NT2/D1 (cell line): Measurements from ENCODE around the gene DPH3.
A peak's percentile ranks its signal among the peaks of the same experiment; 100 is the strongest.
"Not testable (repeated sequence)": the region's sequence is repeated elsewhere in the genome, so short reads cannot be mapped to it uniquely, and the experiment has no call there.

Source experiments
- DNase-seq: peaks from one replicate; pipeline ENCODE4 v3.0.0-alpha.2; 2011; ENCODE audit warnings: low read depth, low spot score
- H3K27me3 ChIP-seq: 2 replicates; pipeline ENCODE4 v1.6.0; 2011; ENCODE audit warnings: mild to moderate bottlenecking; ENCODE audit not compliant: insufficient read length, insufficient read depth
- H3K36me3 ChIP-seq: 2 replicates; pipeline ENCODE4 v1.6.1; 2011; ENCODE audit warnings: mild to moderate bottlenecking, low read length, mixed read lengths; ENCODE audit not compliant: insufficient read depth, insufficient read length
- H3K4me1 ChIP-seq: 2 replicates; pipeline ENCODE4 v1.5.1; 2011; ENCODE audit not compliant: insufficient read depth, insufficient read length
- H3K4me3 ChIP-seq: 2 replicates; pipeline ENCODE4 v1.5.1; 2011; ENCODE audit warnings: low read depth; ENCODE audit not compliant: insufficient read length
- H3K9ac ChIP-seq: 2 replicates; pipeline ENCODE4 v1.6.0; 2011; ENCODE audit warnings: low read depth; ENCODE audit not compliant: insufficient read length
- H3K9me3 ChIP-seq: 2 replicates; pipeline ENCODE4 v1.5.1; 2011; ENCODE audit warnings: mild to moderate bottlenecking, low read length; ENCODE audit not compliant: insufficient read depth
- SUZ12 ChIP-seq: IDR thresholded peaks from 2 replicates; pipeline ENCODE4 v1.6.1; 2011; ENCODE audit not compliant: insufficient read length, insufficient read depth; ENCODE audit errors: extremely low read depth
- YY1 ChIP-seq: IDR thresholded peaks from 2 replicates; pipeline ENCODE4 v1.6.1; 2011; ENCODE audit not compliant: insufficient read length, insufficient read depth
- ZNF274 ChIP-seq: IDR thresholded peaks from 2 replicates; pipeline ENCODE4 v1.6.1; 2011; ENCODE audit warnings: mild to moderate bottlenecking, low read depth, low read length

Gene DPH3

GRCh38 chr3:16264708-16265454, at the start of gene DPH3, which contains the start of gene OXNAD1:
DPH3 (minus strand) TSS chr3:16264943; CDS start chr3:16264876, 67 bp downstream.
OXNAD1 (plus strand) TSS chr3:16265212; CDS start chr3:16270953, 5,741 bp downstream.
- DNase-seq: peak; percentile 99
- no peak for TF ChIP-seq YY1
- TF ChIP-seq SUZ12: no peak
- TF ChIP-seq ZNF274: no peak
- no peaks in the 10 kb centered on the region for H3K9me3 ChIP-seq
- peaks cover 44% of the 10 kb centered on the region for H3K36me3 ChIP-seq
- peak within 1 kb of the TSS; percentile 97 for H3K4me3 ChIP-seq
- no peaks in the 10 kb centered on the region for H3K27me3 ChIP-seq
- H3K4me1 ChIP-seq: no peaks in the 10 kb centered on the region
- peak within 1 kb of the TSS; percentile 97 for H3K9ac ChIP-seq

- H3K4me3 ChIP-seq: no peak overlapping the region
- no peaks in the 10 kb centered on the region for H3K27me3 ChIP-seq
- TF ChIP-seq YY1 (no peak), ZNF274 (no peak), SUZ12 (no peak)
- no peaks in the 10 kb centered on the region for H3K4me1 ChIP-seq
- no peak for DNase-seq
- H3K36me3 ChIP-seq: peaks cover 58% of the 10 kb centered on the region
- no peaks in the 10 kb centered on the region for H3K9me3 ChIP-seq
- no peak overlapping the region for H3K9ac ChIP-seq
Measured at GRCh38 chr3:16313886-16314645, 49.3 kb upstream of the DPH3 start.

- H3K9ac ChIP-seq: no peak overlapping the region
- TF ChIP-seq SUZ12: no peak
- no peak for TF ChIP-seq YY1
- no peak for TF ChIP-seq ZNF274
- no peak overlapping the region for H3K4me3 ChIP-seq
- no peaks in the 10 kb centered on the region for H3K4me1 ChIP-seq
- H3K36me3 ChIP-seq: peaks cover 49% of the 10 kb centered on the region
- H3K9me3 ChIP-seq: no peaks in the 10 kb centered on the region
- no peak for DNase-seq
- H3K27me3 ChIP-seq: no peaks in the 10 kb centered on the region
Measured at GRCh38 chr3:16311960-16312451, 47.3 kb upstream of the DPH3 start.

GRCh38 chr3:16310486-16310885, 45.7 kb upstream of the DPH3 start:
- DNase-seq, H3K9ac ChIP-seq, H3K4me1 ChIP-seq, H3K9me3 ChIP-seq, H3K4me3 ChIP-seq, H3K27me3 ChIP-seq: not testable (repeated sequence)
- H3K36me3 ChIP-seq: peaks cover 48% of the 10 kb centered on the region

GRCh38 chr3:16309558-16309957, 44.8 kb upstream of the DPH3 start:
- no peak for DNase-seq
- no peak overlapping the region for H3K9ac ChIP-seq
- no peaks in the 10 kb centered on the region for H3K9me3 ChIP-seq
- H3K36me3 ChIP-seq: peaks cover 54% of the 10 kb centered on the region
- TF ChIP-seq SUZ12 (no peak), YY1 (no peak), ZNF274 (no peak)
- H3K27me3 ChIP-seq: no peaks in the 10 kb centered on the region
- H3K4me1 ChIP-seq: no peaks in the 10 kb centered on the region
- H3K4me3 ChIP-seq: no peak overlapping the region

GRCh38 chr3:16308727-16309126, 44.0 kb upstream of the DPH3 start:
- Histone ChIP-seq H3K4me3 (no peak overlapping the region), H3K9ac (no peak overlapping the region), H3K36me3 (peaks cover 54% of the 10 kb centered on the region), H3K9me3 (no peaks in the 10 kb centered on the region), H3K27me3 (no peaks in the 10 kb centered on the region), H3K4me1 (no peaks in the 10 kb centered on the region)
- no peak for DNase-seq
- TF ChIP-seq SUZ12 (no peak), ZNF274 (no peak), YY1 (no peak)

- Histone ChIP-seq H3K27me3 (no peaks in the 10 kb centered on the region), H3K36me3 (peaks cover 55% of the 10 kb centered on the region), H3K4me3 (no peak overlapping the region)
Measured at GRCh38 chr3:16307832-16308531, 43.2 kb upstream of the DPH3 start.

More at GRCh38 chr3:16307832-16308531, 43.2 kb upstream of the DPH3 start:
- Histone ChIP-seq H3K4me1 (no peaks in the 10 kb centered on the region), H3K9me3 (no peaks in the 10 kb centered on the region), H3K9ac (no peak overlapping the region)
- no peak for DNase-seq
- no peak for TF ChIP-seq YY1
- no peak for TF ChIP-seq SUZ12
- no peak for TF ChIP-seq ZNF274
